GM10266 (cell line): ENCODE results near the gene PCDH1.

Experiments used
- DNase-seq: peaks from one replicate; pipeline ENCODE4 v3.0.0; 2012; ENCODE audit errors: extremely low spot score
- TF ChIP-seq, protein P1 (sequence below): IDR thresholded peaks from 2 replicates; pipeline ENCODE4 v1.5.1; 2012; ENCODE audit warnings: mild to moderate bottlenecking, low read depth; ENCODE audit not compliant: control insufficient read depth, insufficient read depth; ENCODE audit errors: missing control alignments

Gene PCDH1

DNA sequence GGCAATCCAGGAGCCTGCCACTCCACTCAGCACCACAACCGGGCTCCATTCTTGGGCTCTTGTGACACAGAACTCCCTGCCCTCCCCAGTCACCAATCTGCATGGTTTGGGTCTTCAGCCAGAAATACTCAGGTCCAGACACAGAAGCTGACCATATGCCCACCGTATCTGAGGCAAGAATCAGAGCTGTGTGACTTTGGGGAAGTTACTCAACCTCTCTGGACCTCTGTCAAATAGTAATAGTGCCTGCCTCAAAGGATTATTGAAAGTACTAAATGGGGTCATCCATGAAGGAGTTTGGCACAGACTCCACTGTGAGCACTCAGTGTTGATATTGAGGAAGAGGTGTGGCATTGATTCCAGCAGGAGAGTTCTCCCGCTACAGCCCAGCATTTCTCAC is 67.5 kb downstream of the PCDH1 start:
- TF ChIP-seq, protein P1, sequence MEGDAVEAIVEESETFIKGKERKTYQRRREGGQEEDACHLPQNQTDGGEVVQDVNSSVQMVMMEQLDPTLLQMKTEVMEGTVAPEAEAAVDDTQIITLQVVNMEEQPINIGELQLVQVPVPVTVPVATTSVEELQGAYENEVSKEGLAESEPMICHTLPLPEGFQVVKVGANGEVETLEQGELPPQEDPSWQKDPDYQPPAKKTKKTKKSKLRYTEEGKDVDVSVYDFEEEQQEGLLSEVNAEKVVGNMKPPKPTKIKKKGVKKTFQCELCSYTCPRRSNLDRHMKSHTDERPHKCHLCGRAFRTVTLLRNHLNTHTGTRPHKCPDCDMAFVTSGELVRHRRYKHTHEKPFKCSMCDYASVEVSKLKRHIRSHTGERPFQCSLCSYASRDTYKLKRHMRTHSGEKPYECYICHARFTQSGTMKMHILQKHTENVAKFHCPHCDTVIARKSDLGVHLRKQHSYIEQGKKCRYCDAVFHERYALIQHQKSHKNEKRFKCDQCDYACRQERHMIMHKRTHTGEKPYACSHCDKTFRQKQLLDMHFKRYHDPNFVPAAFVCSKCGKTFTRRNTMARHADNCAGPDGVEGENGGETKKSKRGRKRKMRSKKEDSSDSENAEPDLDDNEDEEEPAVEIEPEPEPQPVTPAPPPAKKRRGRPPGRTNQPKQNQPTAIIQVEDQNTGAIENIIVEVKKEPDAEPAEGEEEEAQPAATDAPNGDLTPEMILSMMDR, result no peak
- no peak for DNase-seq

DNA sequence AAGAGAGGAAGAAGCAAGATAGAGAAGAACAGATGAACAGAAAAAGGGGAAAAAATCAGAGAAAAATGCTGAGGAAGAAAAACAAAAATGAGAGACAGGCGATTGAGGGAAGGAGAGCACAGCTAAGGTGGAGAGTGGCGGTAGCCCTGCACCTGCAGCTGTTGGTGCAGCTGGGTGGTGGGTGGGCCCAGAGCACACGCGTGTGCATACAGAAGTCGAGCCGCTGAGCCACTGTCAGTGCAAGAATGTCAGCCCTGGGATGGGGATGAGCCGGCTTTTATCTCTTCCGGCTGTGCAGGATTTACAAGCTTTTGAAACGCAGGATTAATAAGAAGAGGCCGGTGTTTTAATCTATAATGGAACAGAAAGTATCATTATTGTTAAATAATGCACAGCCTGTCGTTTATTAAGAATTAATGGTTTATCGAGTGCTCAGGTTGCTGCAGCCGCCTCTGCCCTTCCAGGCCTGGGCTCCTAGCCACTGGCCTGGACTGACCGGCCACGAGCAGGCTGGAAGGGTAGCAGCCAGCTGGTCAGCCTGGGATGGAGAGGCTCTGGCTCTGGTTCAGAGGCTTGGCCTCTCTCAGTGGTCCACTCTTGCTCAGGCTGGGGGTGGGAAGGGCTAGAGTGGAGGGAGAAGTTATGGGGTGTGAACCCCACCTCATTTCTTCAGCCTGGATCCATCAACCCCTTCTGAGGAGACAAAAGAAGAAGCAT is 68.7 kb downstream of the PCDH1 start:
- no peak for DNase-seq

DNA sequence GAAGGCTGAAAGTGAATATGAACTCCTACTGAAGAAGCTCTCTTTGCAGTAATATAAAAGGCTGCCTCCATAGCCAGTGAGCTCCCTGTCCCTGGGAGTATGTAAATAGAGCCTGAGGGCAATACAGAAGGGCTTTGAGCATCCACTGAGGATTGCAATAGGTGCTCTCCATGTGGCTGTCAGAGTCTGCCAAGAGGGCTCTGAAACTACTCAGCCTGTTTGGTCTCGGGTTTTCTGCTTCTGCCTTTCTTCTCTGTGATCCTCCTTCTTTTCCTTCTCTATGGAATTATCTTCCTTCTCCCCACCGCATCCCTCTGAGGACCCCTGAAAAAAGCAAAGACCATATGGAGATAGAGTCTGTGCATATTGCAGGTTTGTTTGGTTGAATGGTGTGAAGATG is 69.4 kb downstream of the PCDH1 start:
- TF ChIP-seq, protein P1, result no peak
- DNase-seq, result no peak

More for the DNA sequence above, 68.7 kb downstream of the PCDH1 start:
- TF ChIP-seq, protein P1, result no peak

DNA sequence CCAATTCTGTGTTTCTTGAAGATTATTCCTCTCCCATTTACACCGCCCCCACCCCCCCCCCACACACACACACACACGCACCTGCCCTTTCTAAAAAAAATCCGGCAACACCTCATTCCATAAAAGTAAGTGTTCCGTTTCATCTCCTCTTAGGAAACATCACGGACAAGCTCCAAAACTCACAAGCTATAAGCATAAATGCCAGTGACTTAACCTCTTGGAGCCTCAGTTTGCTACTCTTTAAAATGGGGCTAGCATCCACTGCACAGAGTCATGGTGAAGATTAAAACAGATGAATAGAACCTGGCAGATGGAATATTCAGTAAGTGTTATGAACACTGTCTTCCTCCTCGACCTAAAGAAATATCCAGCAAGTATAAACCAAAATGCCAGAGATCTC is 70.5 kb downstream of the PCDH1 start:
- TF ChIP-seq, protein P1, result no peak
- no peak for DNase-seq

DNA sequence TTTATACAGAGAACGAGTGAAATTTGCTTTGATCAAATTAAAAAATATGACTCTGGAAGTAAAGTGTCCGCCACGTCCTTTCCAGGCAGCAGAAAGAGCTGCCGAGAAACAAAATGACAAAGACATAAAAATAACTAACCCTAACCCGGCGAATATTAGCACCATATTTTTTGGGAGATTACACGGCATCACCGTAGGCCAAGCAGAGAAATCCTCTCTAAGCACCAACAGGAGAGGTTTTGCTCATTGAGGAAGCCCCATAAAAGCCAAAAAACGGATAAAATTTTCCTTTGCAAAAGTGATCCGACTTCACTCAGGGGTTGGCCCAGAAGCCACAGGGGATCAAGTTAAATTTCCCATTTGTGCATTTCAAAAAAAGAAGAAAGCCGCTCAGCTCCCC is 70.9 kb downstream of the PCDH1 start:
- TF ChIP-seq, protein P1, result no peak
- DNase-seq, result no peak

DNA sequence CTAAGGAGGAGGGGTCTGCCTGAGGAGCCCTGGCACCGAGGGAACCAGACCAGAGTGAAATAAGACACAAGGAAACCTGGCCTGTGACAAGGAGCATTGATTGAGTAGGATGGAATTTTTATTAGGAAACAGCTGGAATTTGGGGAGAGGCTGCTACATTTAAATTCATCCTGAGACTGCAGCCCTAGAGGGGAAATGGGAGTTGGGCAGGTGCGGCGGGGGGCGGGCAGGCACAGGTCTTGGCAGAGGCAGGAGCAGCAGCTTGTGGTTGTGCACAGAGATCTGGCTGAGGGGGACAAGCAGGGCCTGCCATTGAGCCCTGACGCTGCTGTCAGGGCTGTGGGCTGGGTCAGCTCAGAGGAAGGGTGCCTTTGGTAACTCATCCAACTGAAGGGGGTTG is 71.6 kb downstream of the PCDH1 start:
- TF ChIP-seq, protein P1, result no peak
- no peak for DNase-seq

DNA sequence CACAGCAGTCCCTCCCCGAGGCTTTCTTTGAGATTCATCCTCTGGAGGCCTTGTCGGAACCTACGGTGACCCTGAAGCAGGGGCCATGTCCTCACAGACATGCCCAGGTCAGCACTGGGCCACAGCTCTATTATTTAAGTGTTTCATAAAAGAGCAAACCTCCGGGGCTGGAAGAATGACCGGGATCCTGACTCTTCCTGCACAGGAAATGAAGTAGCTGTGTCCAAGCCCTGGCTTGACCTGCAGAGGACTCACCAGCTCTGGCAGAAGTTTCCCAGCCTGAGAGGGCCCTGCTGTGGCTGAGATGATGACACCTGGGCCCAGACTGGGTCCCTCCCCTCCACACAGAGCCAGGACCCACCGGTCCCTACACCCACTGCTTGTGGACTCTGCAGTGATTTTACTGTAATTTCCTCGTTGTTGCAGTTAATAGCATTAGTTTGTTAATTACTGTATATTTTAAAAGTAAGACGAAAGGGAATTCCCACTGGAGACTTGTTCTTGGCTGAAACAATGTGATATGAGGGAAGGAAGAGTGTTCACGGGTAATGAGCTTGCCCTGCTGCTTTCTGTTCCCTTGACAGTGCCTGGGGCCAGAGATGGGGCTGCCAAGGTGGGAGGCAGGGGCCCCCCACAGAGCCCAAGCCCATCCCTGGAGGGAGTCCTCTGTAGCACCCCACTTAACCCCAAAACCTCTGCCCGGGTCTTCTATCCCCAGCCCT is 72.2 kb downstream of the PCDH1 start:
- no peak for DNase-seq
- TF ChIP-seq, protein P1, result no peak
